Measurements from ENCODE around the gene PRR18. TPM values are rescaled to one million over a fixed set of nuclear protein-coding genes. Genes with fewer than 3 reads are reported as not detected.

The PRR18 gene
- total RNA-seq, 1 experiment from 2014 or later: not detected

GRCh38 chr6:166286839-166287271 lies 21.3 kb downstream of the PRR18 start:
- H3F3A ChIP-seq (ENCODE audit: insufficient read depth, low read depth): no peaks in the 10 kb centered on the region
- CTCF ChIA-PET: no interaction called here
- no peaks in the 10 kb centered on the region for H3K79me2 ChIP-seq (ENCODE audit: low read depth)
- H3K4me3 ChIP-seq: no peak overlapping the region
- H3K27ac ChIP-seq: no peak overlapping the region
- H3K4me2 ChIP-seq: no peak overlapping the region
- no peak overlapping the region for H2AFZ ChIP-seq
- H3K9me3 ChIP-seq (ENCODE audit: insufficient read depth, low read depth): no peaks in the 10 kb centered on the region
- POLR2A ChIA-PET (ENCODE audit: unreplicated experiment): no interaction called here
- intact Hi-C loops (cut with micrococcal nuclease; ENCODE audit: unreplicated experiment): no loop called here
- no peaks in the 10 kb centered on the region for H4K20me1 ChIP-seq (ENCODE audit: insufficient read depth)
- no peak for DNase-seq
- H3K27me3 ChIP-seq (ENCODE audit: insufficient read depth, low read depth): peaks cover 36% of the 10 kb centered on the region
- TF ChIP-seq EZH2 (IDR thresholded peaks at IDR 0.05; ENCODE audit: low read depth) (no peak), CTCF (conservative IDR thresholded peaks at IDR 0.05) (no peak)
- no peaks in the 10 kb centered on the region for H3K36me3 ChIP-seq (ENCODE audit: low read depth)
- no peaks in the 10 kb centered on the region for H3K4me1 ChIP-seq (replicated peaks; ENCODE audit: insufficient read depth)
- H3K9me2 ChIP-seq (ENCODE audit: insufficient read depth): no peaks in the 10 kb centered on the region
- no TSS peak for BruUV-seq (replicated peaks)

- Histone ChIP-seq H2AFZ (no peak overlapping the region), H4K20me1 (ENCODE audit: insufficient read depth) (no peaks in the 10 kb centered on the region), H3F3A (ENCODE audit: insufficient read depth, low read depth) (no peaks in the 10 kb centered on the region), H3K4me3 (no peak overlapping the region), H3K27me3 (ENCODE audit: insufficient read depth, low read depth) (peaks cover 44% of the 10 kb centered on the region), H3K9me3 (ENCODE audit: insufficient read depth, low read depth) (no peaks in the 10 kb centered on the region), H3K36me3 (ENCODE audit: low read depth) (no peaks in the 10 kb centered on the region), H3K4me2 (no peak overlapping the region), H3K4me1 (replicated peaks; ENCODE audit: insufficient read depth) (no peaks in the 10 kb centered on the region), H3K27ac (no peak overlapping the region), H3K9me2 (ENCODE audit: insufficient read depth) (no peaks in the 10 kb centered on the region), H3K79me2 (ENCODE audit: low read depth) (no peaks in the 10 kb centered on the region)
- TF ChIP-seq CTCF (conservative IDR thresholded peaks at IDR 0.05) (no peak), EZH2 (IDR thresholded peaks at IDR 0.05; ENCODE audit: low read depth) (no peak)
- no peak for DNase-seq
- no TSS peak for BruUV-seq (replicated peaks)
- POLR2A ChIA-PET (ENCODE audit: unreplicated experiment): no interaction called here
- CTCF ChIA-PET: no interaction called here
- intact Hi-C loops (cut with micrococcal nuclease; ENCODE audit: unreplicated experiment): no loop called here
These were observed 23.0 kb downstream of the PRR18 start for GRCh38 chr6:166285233-166285632.

GRCh38 chr6:166284640-166285039 lies 23.6 kb downstream of the PRR18 start:
- Histone ChIP-seq H3K4me2 (no peak overlapping the region), H3K4me1 (replicated peaks; ENCODE audit: insufficient read depth) (no peaks in the 10 kb centered on the region), H3K79me2 (ENCODE audit: low read depth) (no peaks in the 10 kb centered on the region), H4K20me1 (ENCODE audit: insufficient read depth) (no peaks in the 10 kb centered on the region), H3K4me3 (no peak overlapping the region), H3K9me2 (ENCODE audit: insufficient read depth) (no peaks in the 10 kb centered on the region), H3K27ac (no peak overlapping the region), H2AFZ (no peak overlapping the region), H3K36me3 (ENCODE audit: low read depth) (no peaks in the 10 kb centered on the region), H3F3A (ENCODE audit: insufficient read depth, low read depth) (no peaks in the 10 kb centered on the region), H3K9me3 (ENCODE audit: insufficient read depth, low read depth) (no peaks in the 10 kb centered on the region), H3K27me3 (ENCODE audit: insufficient read depth, low read depth) (peaks cover 46% of the 10 kb centered on the region)
- ChIA-PET POLR2A (ENCODE audit: unreplicated experiment) (no interaction called here), CTCF (no interaction called here)
- intact Hi-C loops (cut with micrococcal nuclease; ENCODE audit: unreplicated experiment): no loop called here
- BruUV-seq (replicated peaks): no TSS peak
- no peak for DNase-seq
- TF ChIP-seq EZH2 (IDR thresholded peaks at IDR 0.05; ENCODE audit: low read depth): no peak
- TF ChIP-seq CTCF (conservative IDR thresholded peaks at IDR 0.05): no peak

Measured in PC-9 (cell line).